ENCODE results near the gene HOXB6. TPM values are rescaled to one million over a fixed set of nuclear protein-coding genes. Genes with fewer than 3 reads are reported as not detected.

HOXB6 gene
- total and polyA plus RNA-seq, 12 donors, result 1.7 to 23.1 (median 11.8) TPM

DNA sequence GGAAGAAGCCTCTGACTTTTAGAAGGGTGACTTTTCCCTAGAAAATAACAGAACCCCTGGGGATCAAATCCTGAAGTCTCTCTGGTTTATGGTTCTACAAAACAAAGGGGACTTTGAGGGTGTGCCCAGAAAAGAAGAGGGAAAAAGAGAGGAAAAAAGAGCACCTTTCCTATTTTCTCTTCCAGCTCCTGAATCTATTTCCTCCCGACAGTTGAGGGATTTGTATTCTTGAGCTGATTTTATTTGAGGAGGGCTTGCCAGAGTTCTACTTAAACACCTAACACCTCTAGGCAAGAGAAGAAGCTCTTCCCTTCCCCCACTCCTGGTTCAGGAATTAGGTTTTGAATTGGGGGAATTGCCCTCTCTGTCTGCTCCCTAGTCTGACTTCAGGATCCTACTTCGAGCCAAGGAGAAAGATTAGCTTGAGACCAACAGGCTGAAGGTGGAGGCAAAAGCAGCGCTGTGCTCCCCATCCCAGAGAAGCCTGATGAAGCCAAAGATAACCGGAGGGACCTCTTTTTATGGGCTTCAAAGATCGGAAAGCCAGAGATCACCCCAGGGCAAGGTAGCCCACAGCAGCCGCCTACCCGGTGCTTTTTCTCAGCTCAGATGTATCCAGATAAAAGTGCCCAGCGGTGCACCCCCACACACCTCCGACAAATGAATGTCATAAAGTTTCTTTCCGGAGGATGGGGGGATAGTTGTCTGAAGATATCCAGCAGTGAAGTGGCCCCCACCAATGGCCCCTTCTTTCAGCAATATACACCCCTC is 15.5 kb downstream of the HOXB6 start:
- Histone ChIP-seq H3K4me3 (no peak overlapping the region), H3K27ac (peak overlapping the region in 2 of 5 donors; percentile 17 to 37), H3K9me3 (replicated peaks in 1 of 3) (no peaks in the 10 kb centered on the region), H3K27me3 (no peaks in the 10 kb centered on the region), H3K36me3 (replicated peaks in 1 of 2) (no peaks in the 10 kb centered on the region), H3K4me1 (replicated peaks in 1 of 2) (peaks cover 0 to 45% of the 10 kb centered on the region in 2 donors)
- intact Hi-C loops (cut with DNase I), result no loop called here
- no peak for TF ChIP-seq CTCF (IDR thresholded peaks at IDR 0.05)
- no peak for TF ChIP-seq POLR2A (IDR thresholded peaks at IDR 0.05)
- DNase-seq, result no peak
- WGBS, 4 donors, result 53 to 78% (median 67%) methylated on average over 6 to 10 of the region's 10 CpGs

GRCh38 chr17:48588528-48588927 is 16.3 kb downstream of the HOXB6 start:
- 27 to 59% (median 56%) methylated on average over 2 of the region's 2 CpGs for WGBS, 4 donors
- Histone ChIP-seq H3K27ac (peak overlapping the region in 2 of 5 donors; percentile 65 to 89), H3K4me1 (replicated peaks in 1 of 2) (peaks cover 0 to 49% of the 10 kb centered on the region in 2 donors), H3K36me3 (replicated peaks in 1 of 2) (no peaks in the 10 kb centered on the region), H3K9me3 (replicated peaks in 1 of 3) (no peaks in the 10 kb centered on the region), H3K27me3 (no peaks in the 10 kb centered on the region), H3K4me3 (no peak overlapping the region)
- TF ChIP-seq POLR2A (IDR thresholded peaks at IDR 0.05) (no peak), CTCF (IDR thresholded peaks at IDR 0.05) (no peak)
- no peak for DNase-seq
- intact Hi-C loops (cut with DNase I), result no loop called here

- no peaks in the 10 kb centered on the region for H3K9me3 ChIP-seq (replicated peaks in 1 of 3)
- TF ChIP-seq CTCF (IDR thresholded peaks at IDR 0.05), result no peak
- no peak for TF ChIP-seq POLR2A (IDR thresholded peaks at IDR 0.05)
- peak overlapping the region in 2 of 5 donors; percentile 65 to 89 for H3K27ac ChIP-seq
- DNase-seq, result no peak
- 68 to 90% (median 75%) methylated on average over 2 of the region's 2 CpGs for WGBS, 4 donors
- H3K4me1 ChIP-seq (replicated peaks in 1 of 2), result peaks cover 0 to 48% of the 10 kb centered on the region in 2 donors
- intact Hi-C loops (cut with DNase I), result no loop called here
- H3K4me3 ChIP-seq, result no peak overlapping the region
- H3K36me3 ChIP-seq (replicated peaks in 1 of 2), result no peaks in the 10 kb centered on the region
- no peaks in the 10 kb centered on the region for H3K27me3 ChIP-seq
These were observed 16.7 kb downstream of the HOXB6 start for GRCh38 chr17:48588074-48588415.

DNA sequence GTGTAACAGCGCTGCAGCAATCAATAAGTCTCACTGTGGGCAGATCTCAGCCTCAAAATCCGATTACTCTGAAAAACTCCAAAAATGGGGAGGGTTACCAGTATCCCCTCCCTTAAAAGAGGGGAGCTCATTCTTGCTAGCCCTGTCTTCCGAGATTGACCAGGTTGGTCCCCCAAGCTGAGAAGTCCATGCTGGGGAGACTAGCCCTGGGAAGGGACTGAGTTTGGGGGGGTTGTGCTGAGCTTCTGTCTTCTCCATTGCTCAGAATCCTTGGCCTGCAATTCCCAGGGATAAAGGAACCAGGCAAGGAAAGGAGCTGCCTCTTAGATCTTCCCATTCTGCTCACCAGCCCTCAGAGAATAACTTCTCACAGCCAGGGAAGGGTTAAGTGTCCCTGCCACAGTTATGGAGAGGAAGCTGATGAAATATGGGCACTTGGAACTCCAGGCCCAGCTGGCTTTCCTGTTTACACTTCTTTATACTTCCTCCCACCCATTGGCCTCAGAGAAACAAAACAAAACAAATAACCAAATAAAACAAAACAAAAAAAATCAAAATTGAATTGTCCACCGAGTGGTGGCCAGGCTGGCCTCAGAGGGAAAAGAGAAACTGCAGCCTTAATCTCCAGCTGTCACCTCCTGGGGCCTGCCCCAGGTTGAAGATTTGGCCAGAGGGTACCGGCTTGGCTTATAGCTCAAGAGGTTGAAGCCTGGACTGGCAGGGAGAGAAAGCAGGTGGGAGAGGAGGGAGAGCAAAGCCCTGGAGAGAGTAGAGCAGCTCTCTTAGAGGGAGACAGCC is 17.3 kb downstream of the HOXB6 start:
- no peak for DNase-seq
- no peaks in the 10 kb centered on the region for H3K36me3 ChIP-seq (replicated peaks in 1 of 2)
- peaks cover 0 to 42% of the 10 kb centered on the region in 2 donors for H3K4me1 ChIP-seq (replicated peaks in 1 of 2)
- TF ChIP-seq POLR2A (IDR thresholded peaks at IDR 0.05) (no peak), CTCF (IDR thresholded peaks at IDR 0.05) (no peak)
- intact Hi-C loops (cut with DNase I), result no loop called here
- H3K9me3 ChIP-seq (replicated peaks in 1 of 3), result no peaks in the 10 kb centered on the region
- peak overlapping the region in 2 of 5 donors; percentile 65 to 89 for H3K27ac ChIP-seq
- no peaks in the 10 kb centered on the region for H3K27me3 ChIP-seq
- WGBS, 4 donors, result 59 to 71% (median 63%) methylated on average over 5 of the region's 5 CpGs
- H3K4me3 ChIP-seq, result no peak overlapping the region

Measured in adrenal gland (tissue), 12 donors.